Measurements from ENCODE around the gene CRB1.

- TF ChIP-seq, protein P1, sequence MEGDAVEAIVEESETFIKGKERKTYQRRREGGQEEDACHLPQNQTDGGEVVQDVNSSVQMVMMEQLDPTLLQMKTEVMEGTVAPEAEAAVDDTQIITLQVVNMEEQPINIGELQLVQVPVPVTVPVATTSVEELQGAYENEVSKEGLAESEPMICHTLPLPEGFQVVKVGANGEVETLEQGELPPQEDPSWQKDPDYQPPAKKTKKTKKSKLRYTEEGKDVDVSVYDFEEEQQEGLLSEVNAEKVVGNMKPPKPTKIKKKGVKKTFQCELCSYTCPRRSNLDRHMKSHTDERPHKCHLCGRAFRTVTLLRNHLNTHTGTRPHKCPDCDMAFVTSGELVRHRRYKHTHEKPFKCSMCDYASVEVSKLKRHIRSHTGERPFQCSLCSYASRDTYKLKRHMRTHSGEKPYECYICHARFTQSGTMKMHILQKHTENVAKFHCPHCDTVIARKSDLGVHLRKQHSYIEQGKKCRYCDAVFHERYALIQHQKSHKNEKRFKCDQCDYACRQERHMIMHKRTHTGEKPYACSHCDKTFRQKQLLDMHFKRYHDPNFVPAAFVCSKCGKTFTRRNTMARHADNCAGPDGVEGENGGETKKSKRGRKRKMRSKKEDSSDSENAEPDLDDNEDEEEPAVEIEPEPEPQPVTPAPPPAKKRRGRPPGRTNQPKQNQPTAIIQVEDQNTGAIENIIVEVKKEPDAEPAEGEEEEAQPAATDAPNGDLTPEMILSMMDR (IDR thresholded peaks at IDR 0.05; ENCODE audit: insufficient read depth, low read depth, low read length), result no peak
- TF ChIP-seq EZH2 (IDR thresholded peaks at IDR 0.05; ENCODE audit: insufficient read depth, low read length), result no peak
Observed at GRCh38 chr1:197313713-197314112, 45.7 kb downstream of the CRB1 start.

Data from astrocyte (in vitro differentiated cells and primary cell).